Prostate gland (tissue), 2 donors: ENCODE measurements around the gene CTNND2. TPM values are rescaled to one million over a fixed set of nuclear protein-coding genes. Genes with fewer than 3 reads are reported as not detected.

ENCODE experiments used
- DNase-seq: peaks from one replicate; pipeline ENCODE4 v3.0.0-alpha.2; 2019; ENCODE audit warnings: low spot score
- H3K27ac ChIP-seq, 2 donors: fragments of 200-600 bp; sonication (generic); 2 replicates each; pipeline ENCODE4 v1.5.1; 2017 to 2019
- H3K27me3 ChIP-seq: fragments of 200-600 bp; sonication (generic); replicated peaks from 2 replicates; pipeline ENCODE4 v1.5.1; 2019; ENCODE audit not compliant: insufficient read depth
- H3K36me3 ChIP-seq, 2 donors: fragments of 200-600 bp; sonication (generic); 1 replicate in 1 of 2; 2 replicates in 1 of 2; pipeline versions ENCODE4 v1.5.1 to v1.8.1; 2017 to 2019
- H3K4me1 ChIP-seq: fragments of 200-600 bp; sonication (generic); replicated peaks from 2 replicates; pipeline ENCODE4 v1.5.1; 2019
- H3K4me3 ChIP-seq, 2 donors: fragments of 200-600 bp; sonication (generic); 2 replicates each; pipeline ENCODE4 v1.5.1; 2017 to 2019
- H3K9me3 ChIP-seq: fragments of 200-600 bp; sonication (generic); 2 replicates; pipeline ENCODE4 v1.5.1; 2017
- CTCF ChIP-seq, 4 experiments: fragments of 200-600 bp in 2 of 4; fragments of 450-650 bp in 2 of 4; sonication (generic) in 2 of 4; IDR thresholded peaks; 1 replicate in 3 of 4; 2 replicates in 1 of 4; pipeline ENCODE4 v1.5.1; 2016 to 2019; ENCODE audit warnings: antibody characterized with exemption in 4 of 4, mild to moderate bottlenecking in 2 of 4, moderate library complexity in 2 of 4
- POLR2A ChIP-seq: fragments of 450-650 bp; IDR thresholded peaks from one replicate; pipeline ENCODE4 v1.6.1; 2016; ENCODE audit warnings: antibody characterized with exemption, mild to moderate bottlenecking
- POLR2AphosphoS5 ChIP-seq: sonication (generic); formaldehyde crosslinking; IDR thresholded peaks from one replicate; pipeline ENCODE4 v1.6.1; 2017; ENCODE audit warnings: antibody characterized with exemption
- WGBS: methylation state at CpG from one replicate; pipeline ENCODE4 v1.1.5; 2018; 5-methylcytosine and 5-hydroxymethylcytosine counted together
- intact Hi-C: fragments of 100-400 bp; cut with DNase I; formaldehyde crosslinking; loops from one replicate; pipeline ENCODE4 v1.14.2; 2022
- total RNA-seq, 2 donors: library from RNA; depleted of rRNA; stranded (reverse); fragments of >200 nt; gene quantifications; one replicate each; pipeline ENCODE4 v1.1.0, GENCODE V29; 2016

CTNND2 gene
- total RNA-seq, 2 donors from 2014 or later = 5.5 to 11.2 TPM

GRCh38 chr5:11814373-11814772 is 89.9 kb downstream of the CTNND2 start:
- DNase-seq = no peak
- intact Hi-C loops = no loop called here
- 64% methylated on average over 4 of the region's 4 CpGs for WGBS

GRCh38 chr5:11809407-11809806 is 94.8 kb downstream of the CTNND2 start:
- H3K4me3 ChIP-seq = no peak overlapping the region
- H3K27ac ChIP-seq = no peak overlapping the region
- no peak for TF ChIP-seq POLR2AphosphoS5
- no peak for TF ChIP-seq CTCF (IDR thresholded peaks at IDR 0.05)
- TF ChIP-seq POLR2A = no peak
- intact Hi-C loops = no loop called here
- H3K36me3 ChIP-seq = no peaks in the 10 kb centered on the region
- 81% methylated on average over 3 of the region's 3 CpGs for WGBS
- no peaks in the 10 kb centered on the region for H3K4me1 ChIP-seq
- no peaks in the 10 kb centered on the region for H3K9me3 ChIP-seq
- H3K27me3 ChIP-seq = no peaks in the 10 kb centered on the region
- no peak for DNase-seq

More at GRCh38 chr5:11814373-11814772, 89.9 kb downstream of the CTNND2 start:
- TF ChIP-seq POLR2A (no peak), POLR2AphosphoS5 (no peak), CTCF (IDR thresholded peaks at IDR 0.05) (no peak)
- Histone ChIP-seq H3K9me3 (no peaks in the 10 kb centered on the region), H3K36me3 (no peaks in the 10 kb centered on the region), H3K4me1 (no peaks in the 10 kb centered on the region), H3K4me3 (no peak overlapping the region), H3K27ac (no peak overlapping the region), H3K27me3 (no peaks in the 10 kb centered on the region)

GRCh38 chr5:11803436-11803835 is 100.8 kb downstream of the CTNND2 start:
- DNase-seq = no peak
- TF ChIP-seq POLR2AphosphoS5 (no peak), POLR2A (no peak), CTCF (IDR thresholded peaks at IDR 0.05) (no peak)
- Histone ChIP-seq H3K4me3 (no peak overlapping the region), H3K27me3 (no peaks in the 10 kb centered on the region), H3K4me1 (no peaks in the 10 kb centered on the region), H3K36me3 (no peaks in the 10 kb centered on the region), H3K27ac (no peak overlapping the region), H3K9me3 (no peaks in the 10 kb centered on the region)
- intact Hi-C loops = no loop called here
- 82% methylated on average over 7 of the region's 7 CpGs for WGBS

GRCh38 chr5:11801061-11801460 is 103.2 kb downstream of the CTNND2 start:
- Histone ChIP-seq H3K27me3 (no peaks in the 10 kb centered on the region), H3K4me1 (no peaks in the 10 kb centered on the region), H3K9me3 (no peaks in the 10 kb centered on the region), H3K4me3 (no peak overlapping the region), H3K27ac (no peak overlapping the region), H3K36me3 (no peaks in the 10 kb centered on the region)
- 42% methylated on average over 2 of the region's 2 CpGs for WGBS
- no peak for DNase-seq
- TF ChIP-seq POLR2AphosphoS5 = no peak
- intact Hi-C loops = no loop called here

- intact Hi-C loops = no loop called here
- no peak for TF ChIP-seq CTCF (IDR thresholded peaks at IDR 0.05)
- no peak for TF ChIP-seq POLR2AphosphoS5
- no peak for TF ChIP-seq POLR2A
- Histone ChIP-seq H3K4me3 (no peak overlapping the region), H3K9me3 (no peaks in the 10 kb centered on the region), H3K4me1 (no peaks in the 10 kb centered on the region), H3K27ac (no peak overlapping the region), H3K27me3 (no peaks in the 10 kb centered on the region), H3K36me3 (no peaks in the 10 kb centered on the region)
- DNase-seq = no peak
- WGBS = 32% methylated on average over 4 of the region's 4 CpGs
Measured at GRCh38 chr5:11797132-11797531, 107.1 kb downstream of the CTNND2 start.
